ENCODE data around the gene GKN1.

The GKN1 gene

GRCh38 chr2:68977453-68977852 lies 3.0 kb downstream of the GKN1 start:
- Histone ChIP-seq H3K36me3 (ENCODE audit: control insufficient read depth, insufficient read depth, low read length) (no peaks in the 10 kb centered on the region), H3K9me3 (ENCODE audit: control insufficient read depth, low read length) (no peaks in the 10 kb centered on the region), H3K4me1 (ENCODE audit: control insufficient read depth, insufficient read depth, low read length, poor library complexity, severe bottlenecking) (peaks cover 4% of the 10 kb centered on the region), H3K27ac (ENCODE audit: low read depth, low read length, severe bottlenecking) (no peak overlapping the region), H3K4me3 (ENCODE audit: extremely low read depth, insufficient read depth, low read length, poor library complexity, severe bottlenecking) (no peak overlapping the region)
- 80 to 100% methylated on average over 2 of the region's 4 CpGs for WGBS, 2 experiments (ENCODE audit: insufficient coverage in 2 of 2)

DNA sequence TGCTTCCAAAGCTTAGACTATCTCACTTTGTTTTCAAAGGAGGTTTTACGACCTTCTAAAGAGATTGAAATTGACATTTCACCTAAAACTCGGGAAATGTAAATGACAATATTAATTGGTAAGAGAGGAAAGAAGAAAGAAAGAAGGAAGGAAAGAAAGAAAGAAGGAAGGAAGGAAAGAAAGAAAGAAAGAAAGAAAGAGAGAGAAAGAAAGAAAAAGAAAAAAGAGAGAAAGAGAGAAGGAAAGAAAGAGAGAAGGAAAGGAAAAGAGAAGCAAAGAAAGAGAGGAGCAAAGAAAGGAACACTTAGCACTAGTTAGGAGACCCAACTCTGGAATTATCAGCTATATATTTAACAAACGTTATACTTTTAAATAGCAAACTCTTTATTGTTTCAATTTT lies 3.7 kb downstream of the GKN1 start:
- Histone ChIP-seq H3K4me3 (ENCODE audit: extremely low read depth, insufficient read depth, low read length, poor library complexity, severe bottlenecking) (no peak overlapping the region), H3K9me3 (ENCODE audit: control insufficient read depth, low read length) (no peaks in the 10 kb centered on the region), H3K36me3 (ENCODE audit: control insufficient read depth, insufficient read depth, low read length) (no peaks in the 10 kb centered on the region), H3K4me1 (ENCODE audit: control insufficient read depth, insufficient read depth, low read length, poor library complexity, severe bottlenecking) (no peaks in the 10 kb centered on the region), H3K27ac (ENCODE audit: low read depth, low read length, severe bottlenecking) (no peak overlapping the region)
- WGBS, 2 experiments (ENCODE audit: insufficient coverage in 2 of 2): 89% methylated on average over 1 of the region's 3 CpGs; no CpG with 5 or more reads in 1 of the 2 experiments

DNA sequence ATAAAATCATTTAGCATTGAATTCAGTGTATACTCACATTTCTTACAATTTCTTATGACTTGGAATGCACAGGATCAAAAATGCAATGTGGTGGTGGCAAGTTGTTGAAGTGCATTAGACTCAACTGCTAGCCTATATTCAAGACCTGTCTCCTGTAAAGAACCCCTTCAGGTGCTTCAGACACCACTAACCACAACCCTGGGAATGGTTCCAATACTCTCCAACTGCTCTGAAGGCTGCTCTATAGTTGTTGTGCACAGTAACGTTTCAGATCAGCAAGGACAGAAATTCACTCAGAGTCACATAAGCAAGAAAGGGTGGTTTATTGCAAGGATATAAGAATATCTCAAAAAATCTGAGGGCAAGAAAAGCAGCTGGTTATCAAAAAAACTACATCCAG lies 6.5 kb downstream of the GKN1 start:
- Histone ChIP-seq H3K4me3 (ENCODE audit: extremely low read depth, insufficient read depth, low read length, poor library complexity, severe bottlenecking) (no peak overlapping the region), H3K27ac (ENCODE audit: low read depth, low read length, severe bottlenecking) (no peak overlapping the region), H3K9me3 (ENCODE audit: control insufficient read depth, low read length) (no peaks in the 10 kb centered on the region), H3K4me1 (ENCODE audit: control insufficient read depth, insufficient read depth, low read length, poor library complexity, severe bottlenecking) (no peaks in the 10 kb centered on the region), H3K36me3 (ENCODE audit: control insufficient read depth, insufficient read depth, low read length) (no peaks in the 10 kb centered on the region)
- WGBS, 2 experiments (ENCODE audit: insufficient coverage in 2 of 2): 100% methylated on average over 1 of the region's 1 CpG

- Histone ChIP-seq H3K36me3 (ENCODE audit: control insufficient read depth, insufficient read depth, low read length) (no peaks in the 10 kb centered on the region), H3K9me3 (ENCODE audit: control insufficient read depth, low read length) (no peaks in the 10 kb centered on the region), H3K4me3 (ENCODE audit: extremely low read depth, insufficient read depth, low read length, poor library complexity, severe bottlenecking) (no peak overlapping the region), H3K27ac (ENCODE audit: low read depth, low read length, severe bottlenecking) (no peak overlapping the region), H3K4me1 (ENCODE audit: control insufficient read depth, insufficient read depth, low read length, poor library complexity, severe bottlenecking) (no peaks in the 10 kb centered on the region)
- 95 to 100% methylated on average over 3 to 4 of the region's 5 CpGs for WGBS, 2 experiments (ENCODE audit: insufficient coverage in 2 of 2)
Measured at GRCh38 chr2:68987021-68987503, 12.6 kb downstream of the GKN1 start.

DNA sequence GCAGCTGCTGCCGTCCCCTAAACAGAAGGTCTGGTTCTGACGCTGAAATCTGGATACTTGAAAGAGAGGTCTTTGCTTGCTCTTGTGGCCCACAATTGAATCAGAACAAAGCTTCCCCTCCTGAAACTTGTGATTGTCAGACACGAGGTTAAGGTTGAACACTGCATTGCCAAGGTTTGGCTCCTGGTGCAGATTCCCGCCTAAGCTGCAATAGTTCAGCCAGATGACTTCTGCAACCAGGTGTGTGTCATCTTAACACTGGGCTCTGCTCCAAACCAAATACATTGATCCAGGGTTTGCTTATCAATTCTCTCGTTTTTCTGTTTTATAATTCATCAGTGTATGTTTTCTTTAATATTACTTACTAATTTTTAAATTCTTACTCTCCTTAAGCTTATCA lies 14.6 kb downstream of the GKN1 start:
- Histone ChIP-seq H3K4me3 (ENCODE audit: extremely low read depth, insufficient read depth, low read length, poor library complexity, severe bottlenecking) (no peak overlapping the region), H3K4me1 (ENCODE audit: control insufficient read depth, insufficient read depth, low read length, poor library complexity, severe bottlenecking) (no peaks in the 10 kb centered on the region), H3K36me3 (ENCODE audit: control insufficient read depth, insufficient read depth, low read length) (no peaks in the 10 kb centered on the region), H3K27ac (ENCODE audit: low read depth, low read length, severe bottlenecking) (no peak overlapping the region), H3K9me3 (ENCODE audit: control insufficient read depth, low read length) (no peaks in the 10 kb centered on the region)
- whole genome bisulfite sequencing, 2 experiments (ENCODE audit: insufficient coverage in 2 of 2): 87 to 91% methylated on average over 4 of the region's 5 CpGs

GRCh38 chr2:68992341-68992740 lies 17.9 kb downstream of the GKN1 start:
- Histone ChIP-seq H3K9me3 (ENCODE audit: control insufficient read depth, low read length) (no peaks in the 10 kb centered on the region), H3K4me1 (ENCODE audit: control insufficient read depth, insufficient read depth, low read length, poor library complexity, severe bottlenecking) (no peaks in the 10 kb centered on the region), H3K36me3 (ENCODE audit: control insufficient read depth, insufficient read depth, low read length) (no peaks in the 10 kb centered on the region), H3K4me3 (ENCODE audit: extremely low read depth, insufficient read depth, low read length, poor library complexity, severe bottlenecking) (no peak overlapping the region), H3K27ac (ENCODE audit: low read depth, low read length, severe bottlenecking) (no peak overlapping the region)
- WGBS, 2 experiments (ENCODE audit: insufficient coverage in 2 of 2): 93 to 95% methylated on average over 4 to 5 of the region's 5 CpGs

DNA sequence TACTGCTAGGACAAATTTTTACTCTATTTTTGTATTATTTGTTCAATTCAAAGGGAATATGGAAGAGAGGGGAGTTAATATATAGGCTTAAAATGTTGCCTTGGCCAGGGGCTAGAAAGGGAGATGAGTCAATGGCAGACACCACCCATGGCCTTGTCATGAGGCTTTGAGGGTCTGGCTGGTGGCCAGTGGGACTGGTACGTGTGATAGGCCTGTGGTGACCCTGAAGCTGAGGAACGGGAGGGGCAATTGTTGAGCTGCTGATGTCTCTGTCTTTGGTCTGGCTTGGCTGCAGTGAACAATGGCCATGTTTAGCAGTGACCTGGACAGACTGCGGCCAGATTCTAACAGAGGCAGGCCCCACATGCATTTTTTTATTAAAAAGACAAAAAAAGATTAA lies 18.5 kb downstream of the GKN1 start:
- Histone ChIP-seq H3K4me1 (ENCODE audit: control insufficient read depth, insufficient read depth, low read length, poor library complexity, severe bottlenecking) (no peaks in the 10 kb centered on the region), H3K4me3 (ENCODE audit: extremely low read depth, insufficient read depth, low read length, poor library complexity, severe bottlenecking) (no peak overlapping the region), H3K27ac (ENCODE audit: low read depth, low read length, severe bottlenecking) (no peak overlapping the region), H3K9me3 (ENCODE audit: control insufficient read depth, low read length) (no peaks in the 10 kb centered on the region), H3K36me3 (ENCODE audit: control insufficient read depth, insufficient read depth, low read length) (no peaks in the 10 kb centered on the region)
- 83 to 100% methylated on average over 2 of the region's 3 CpGs for WGBS, 2 experiments (ENCODE audit: insufficient coverage in 2 of 2)

GRCh38 chr2:68993660-68994059 lies 19.2 kb downstream of the GKN1 start:
- 92 to 100% methylated on average over 4 to 7 of the region's 7 CpGs for WGBS, 2 experiments (ENCODE audit: insufficient coverage in 2 of 2)
- no peak overlapping the region for H3K27ac ChIP-seq (ENCODE audit: low read depth, low read length, severe bottlenecking)
- no peak overlapping the region for H3K4me3 ChIP-seq (ENCODE audit: extremely low read depth, insufficient read depth, low read length, poor library complexity, severe bottlenecking)
- no peaks in the 10 kb centered on the region for H3K4me1 ChIP-seq (ENCODE audit: control insufficient read depth, insufficient read depth, low read length, poor library complexity, severe bottlenecking)
- no peaks in the 10 kb centered on the region for H3K9me3 ChIP-seq (ENCODE audit: control insufficient read depth, low read length)
- no peaks in the 10 kb centered on the region for H3K36me3 ChIP-seq (ENCODE audit: control insufficient read depth, insufficient read depth, low read length)

DNA sequence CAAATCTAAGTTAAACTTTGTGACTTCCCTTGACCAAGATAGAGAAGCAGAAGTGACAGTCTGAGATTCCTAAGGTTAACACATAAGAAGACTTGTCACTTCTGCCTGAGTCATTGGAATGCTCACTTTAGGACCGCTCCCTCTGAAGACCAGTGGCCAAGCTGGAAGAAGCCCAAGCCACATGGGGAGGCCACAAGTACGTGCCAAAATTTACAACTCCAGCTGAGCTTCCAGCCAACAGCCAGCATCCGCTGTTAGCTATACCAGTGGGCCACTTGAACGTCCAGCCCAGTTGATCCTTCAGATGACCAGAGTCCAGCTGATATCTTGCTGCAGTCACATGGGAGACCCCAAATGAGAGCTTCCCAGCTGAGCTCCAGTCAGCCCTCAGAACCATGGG lies 20.4 kb downstream of the GKN1 start:
- no peaks in the 10 kb centered on the region for H3K9me3 ChIP-seq (ENCODE audit: control insufficient read depth, low read length)
- 79 to 93% methylated on average over 4 of the region's 4 CpGs for WGBS, 2 experiments (ENCODE audit: insufficient coverage in 2 of 2)
- H3K36me3 ChIP-seq (ENCODE audit: control insufficient read depth, insufficient read depth, low read length): no peaks in the 10 kb centered on the region
- no peaks in the 10 kb centered on the region for H3K4me1 ChIP-seq (ENCODE audit: control insufficient read depth, insufficient read depth, low read length, poor library complexity, severe bottlenecking)
- H3K4me3 ChIP-seq (ENCODE audit: extremely low read depth, insufficient read depth, low read length, poor library complexity, severe bottlenecking): no peak overlapping the region
- H3K27ac ChIP-seq (ENCODE audit: low read depth, low read length, severe bottlenecking): no peak overlapping the region

GRCh38 chr2:68995916-68996315 lies 21.5 kb downstream of the GKN1 start:
- Histone ChIP-seq H3K27ac (ENCODE audit: low read depth, low read length, severe bottlenecking) (no peak overlapping the region), H3K9me3 (ENCODE audit: control insufficient read depth, low read length) (no peaks in the 10 kb centered on the region), H3K4me3 (ENCODE audit: extremely low read depth, insufficient read depth, low read length, poor library complexity, severe bottlenecking) (no peak overlapping the region), H3K36me3 (ENCODE audit: control insufficient read depth, insufficient read depth, low read length) (no peaks in the 10 kb centered on the region), H3K4me1 (ENCODE audit: control insufficient read depth, insufficient read depth, low read length, poor library complexity, severe bottlenecking) (no peaks in the 10 kb centered on the region)
- WGBS, 2 experiments (ENCODE audit: insufficient coverage in 2 of 2): 81% methylated on average over 3 of the region's 3 CpGs; no CpG with 5 or more reads in 1 of the 2 experiments

- no peaks in the 10 kb centered on the region for H3K36me3 ChIP-seq (ENCODE audit: control insufficient read depth, insufficient read depth, low read length)
- H3K27ac ChIP-seq (ENCODE audit: low read depth, low read length, severe bottlenecking): no peak overlapping the region
- H3K4me3 ChIP-seq (ENCODE audit: extremely low read depth, insufficient read depth, low read length, poor library complexity, severe bottlenecking): no peak overlapping the region
- no peaks in the 10 kb centered on the region for H3K4me1 ChIP-seq (ENCODE audit: control insufficient read depth, insufficient read depth, low read length, poor library complexity, severe bottlenecking)
- H3K9me3 ChIP-seq (ENCODE audit: control insufficient read depth, low read length): no peaks in the 10 kb centered on the region
Measured at GRCh38 chr2:68997401-68997800, 23.0 kb downstream of the GKN1 start.

DNA sequence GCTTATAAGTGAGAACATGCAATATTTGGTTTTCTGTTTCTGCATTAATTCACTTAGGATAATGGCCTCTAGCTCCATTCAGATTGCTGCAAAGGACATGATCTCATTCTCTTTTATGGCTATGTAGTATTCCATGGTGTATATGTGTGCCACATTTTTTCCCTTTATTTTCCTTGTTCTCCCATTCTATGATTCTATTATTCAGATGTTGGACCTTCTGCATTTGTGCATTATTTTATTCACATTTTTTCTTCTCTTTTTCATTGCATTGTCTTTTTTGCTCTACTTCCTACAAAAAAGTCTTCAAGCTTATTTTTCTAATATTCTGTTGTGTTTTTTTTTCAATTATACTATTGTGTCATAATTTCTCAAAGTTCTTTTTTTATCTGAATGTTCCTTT lies 27.4 kb downstream of the GKN1 start:
- Histone ChIP-seq H3K27ac (ENCODE audit: low read depth, low read length, severe bottlenecking) (no peak overlapping the region), H3K4me1 (ENCODE audit: control insufficient read depth, insufficient read depth, low read length, poor library complexity, severe bottlenecking) (no peaks in the 10 kb centered on the region), H3K9me3 (ENCODE audit: control insufficient read depth, low read length) (no peaks in the 10 kb centered on the region), H3K4me3 (ENCODE audit: extremely low read depth, insufficient read depth, low read length, poor library complexity, severe bottlenecking) (no peak overlapping the region), H3K36me3 (ENCODE audit: control insufficient read depth, insufficient read depth, low read length) (no peaks in the 10 kb centered on the region)

All from mesodermal cell (in vitro differentiated cells).